Activated T-helper 1 cell treated with anti-CD3 and anti-CD28 coated beads, Interleukin-12 subunit alpha, Interleukin-12 subunit beta, Interleukin-2, Interleukin-4 antibody, amounts not matched to agents 30 ng/mL and 10 ng/mL and 1 ng/mL, durations not matched to agents 14 hours and 24 hours and 36 hours (primary cell): Measurements from ENCODE around the gene FAM222A. TPM values are rescaled to one million over a fixed set of nuclear protein-coding genes. Genes with fewer than 3 reads are reported as not detected.

Experiments used
- DNase-seq: peaks from one replicate; pipeline ENCODE4 v3.0.0; 2021; ENCODE audit warnings: low spot score
- H3K27ac Mint-ChIP-seq: one replicate; pipeline ENCODE4 v1.8.0; 2021; ENCODE audit warnings: mild to moderate bottlenecking, mixed read lengths
- H3K27me3 Mint-ChIP-seq: one replicate; pipeline ENCODE4 v1.8.0; 2022; ENCODE audit warnings: mild to moderate bottlenecking, moderate library complexity, mixed read lengths; ENCODE audit not compliant: insufficient read depth
- H3K36me3 Mint-ChIP-seq: one replicate; pipeline ENCODE4 v1.8.0; 2021; ENCODE audit warnings: low read depth, mixed read lengths
- H3K4me1 Mint-ChIP-seq: one replicate; pipeline ENCODE4 v1.8.0; 2021; ENCODE audit warnings: low read depth, mixed read lengths
- H3K4me3 Mint-ChIP-seq: one replicate; pipeline ENCODE4 v1.8.0; 2021; ENCODE audit warnings: mild to moderate bottlenecking, moderate library complexity, mixed read lengths
- H3K9me3 Mint-ChIP-seq: one replicate; pipeline ENCODE4 v1.8.0; 2021; ENCODE audit warnings: mixed read lengths
- intact Hi-C: fragments of 100-400 bp; cut with micrococcal nuclease; formaldehyde crosslinking; loops from one replicate; pipeline ENCODE4 v1.15.1; 2024
- total RNA-seq: library from RNA; stranded (reverse); gene quantifications from 2 replicates; pipeline ENCODE4 v1.2.3, GENCODE V29; 2022

Gene FAM222A
- total RNA-seq, 1 donor from 2014 or later: 2.4 TPM

GRCh38 chr12:109814600-109815150 is 101.0 kb downstream of the FAM222A start:
- H3K4me3 Mint-ChIP-seq: no peak overlapping the region
- H3K27me3 Mint-ChIP-seq: no peaks in the 10 kb centered on the region
- no peak for DNase-seq

GRCh38 chr12:109815225-109815624 is 101.6 kb downstream of the FAM222A start:
- Mint-ChIP-seq H3K27me3 (no peaks in the 10 kb centered on the region), H3K9me3 (no peaks in the 10 kb centered on the region), H3K36me3 (no peaks in the 10 kb centered on the region)

More at GRCh38 chr12:109814600-109815150, 101.0 kb downstream of the FAM222A start:
- no peaks in the 10 kb centered on the region for H3K4me1 Mint-ChIP-seq
- H3K9me3 Mint-ChIP-seq: no peaks in the 10 kb centered on the region
- intact Hi-C loops: no loop called here
- no peaks in the 10 kb centered on the region for H3K36me3 Mint-ChIP-seq
- no peak overlapping the region for H3K27ac Mint-ChIP-seq

DNA sequence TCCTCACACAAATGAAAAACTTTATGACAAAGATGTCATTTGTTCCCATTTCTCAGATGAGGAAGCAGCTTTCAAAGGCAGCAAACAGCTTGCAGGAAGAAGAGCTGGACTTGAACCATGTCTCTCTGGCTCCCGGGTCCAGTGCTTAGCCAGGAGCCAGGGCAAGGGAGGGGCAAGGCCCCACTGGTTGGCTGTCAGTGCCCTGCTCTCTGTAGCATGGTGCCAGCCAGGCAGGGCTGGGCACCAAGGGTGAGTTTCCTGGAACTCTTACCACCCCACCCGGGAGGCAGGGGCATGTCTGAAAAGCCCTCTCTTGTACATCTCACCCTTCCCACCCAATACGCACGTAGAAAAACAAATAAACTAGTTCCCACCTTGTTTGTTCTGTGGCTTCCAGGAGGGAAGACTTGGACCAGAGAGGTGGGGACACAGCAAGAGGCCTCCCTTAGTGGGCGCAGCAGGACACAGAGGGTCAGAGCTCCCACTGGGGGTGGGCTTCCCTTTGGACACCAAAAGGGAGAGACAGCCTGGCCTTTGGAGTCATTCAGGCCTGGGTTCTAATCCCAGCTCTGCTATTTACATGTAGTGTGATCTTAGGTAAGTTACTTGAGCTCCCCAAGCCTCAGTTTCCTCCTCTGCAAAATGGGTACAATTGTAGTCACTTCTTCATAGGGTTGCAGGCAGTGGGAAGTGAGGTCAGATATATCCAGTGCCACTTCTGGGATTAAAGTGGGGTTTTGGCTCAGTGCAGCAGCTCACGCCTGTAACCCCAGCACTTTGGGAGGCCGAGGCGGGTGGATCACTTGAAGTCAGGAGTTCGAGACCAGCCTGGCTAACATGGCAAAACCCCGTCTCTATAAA is 102.4 kb downstream of the FAM222A start:
- intact Hi-C loops: no loop called here
- no peak for DNase-seq

More at GRCh38 chr12:109815225-109815624, 101.6 kb downstream of the FAM222A start:
- H3K27ac Mint-ChIP-seq: no peak overlapping the region
- H3K4me1 Mint-ChIP-seq: no peaks in the 10 kb centered on the region
- intact Hi-C loops: no loop called here
- DNase-seq: no peak
- H3K4me3 Mint-ChIP-seq: no peak overlapping the region

DNA sequence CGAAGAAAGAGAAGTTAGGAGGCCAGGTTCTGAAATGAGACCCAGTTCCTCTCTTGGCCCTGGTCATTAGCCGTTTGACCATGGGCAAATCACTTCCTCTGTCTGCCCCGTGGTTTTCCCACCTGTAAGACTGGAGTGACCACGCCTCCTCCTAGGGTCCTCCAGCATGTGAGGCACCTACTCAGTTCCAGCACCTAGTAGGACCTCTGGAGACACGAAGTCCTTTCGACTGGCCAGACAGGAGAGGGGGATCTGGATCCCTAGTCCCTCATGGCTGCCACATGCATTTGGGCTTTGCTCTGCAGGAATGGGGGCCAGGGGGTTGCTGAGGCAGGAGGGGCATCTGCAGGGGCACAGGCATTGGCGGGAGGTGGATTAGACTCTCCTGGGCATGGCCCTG is 103.2 kb downstream of the FAM222A start:
- no peak for DNase-seq
- Mint-ChIP-seq H3K4me3 (no peak overlapping the region), H3K36me3 (no peaks in the 10 kb centered on the region), H3K4me1 (no peaks in the 10 kb centered on the region), H3K27me3 (no peaks in the 10 kb centered on the region), H3K27ac (no peak overlapping the region), H3K9me3 (no peaks in the 10 kb centered on the region)
- intact Hi-C loops: no loop called here

More for the DNA sequence above, 102.4 kb downstream of the FAM222A start:
- H3K4me3 Mint-ChIP-seq: no peak overlapping the region
- H3K36me3 Mint-ChIP-seq: no peaks in the 10 kb centered on the region
- H3K4me1 Mint-ChIP-seq: no peaks in the 10 kb centered on the region
- no peaks in the 10 kb centered on the region for H3K9me3 Mint-ChIP-seq
- no peaks in the 10 kb centered on the region for H3K27me3 Mint-ChIP-seq
- H3K27ac Mint-ChIP-seq: no peak overlapping the region

DNA sequence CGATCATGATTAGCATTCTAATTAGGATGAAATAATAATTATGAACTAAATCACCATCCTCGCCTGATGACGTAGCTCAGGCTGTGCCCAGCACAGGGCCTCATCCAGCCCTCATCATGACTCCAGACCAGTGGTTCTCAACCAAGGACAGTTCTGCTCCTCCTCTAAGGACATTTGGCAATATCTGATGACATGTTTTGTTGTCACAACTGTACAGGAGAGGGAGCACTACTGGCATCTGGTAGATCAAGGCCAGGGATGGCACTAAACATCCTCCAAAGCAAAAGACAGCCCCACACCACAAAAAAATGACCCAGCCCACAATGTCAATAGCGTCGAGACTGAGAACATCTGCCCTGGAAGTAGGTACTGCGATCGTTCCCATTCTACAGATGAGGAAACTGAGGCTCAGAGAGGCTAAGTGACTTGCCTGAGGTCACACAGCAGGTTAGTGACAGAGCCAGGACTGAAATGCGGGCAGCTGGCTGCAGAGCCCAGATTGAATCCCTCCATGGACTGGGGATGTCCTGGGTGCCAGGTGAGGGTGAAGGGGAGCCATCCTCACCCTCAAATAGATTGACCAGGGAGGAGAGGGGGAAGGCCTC is 104.1 kb downstream of the FAM222A start:
- intact Hi-C loops: no loop called here
- Mint-ChIP-seq H3K27me3 (no peaks in the 10 kb centered on the region), H3K36me3 (no peaks in the 10 kb centered on the region), H3K27ac (no peak overlapping the region), H3K9me3 (no peaks in the 10 kb centered on the region), H3K4me3 (no peak overlapping the region), H3K4me1 (no peaks in the 10 kb centered on the region)
- no peak for DNase-seq

GRCh38 chr12:109818253-109818652 is 104.6 kb downstream of the FAM222A start:
- intact Hi-C loops: no loop called here
- H3K4me1 Mint-ChIP-seq: no peaks in the 10 kb centered on the region

DNA sequence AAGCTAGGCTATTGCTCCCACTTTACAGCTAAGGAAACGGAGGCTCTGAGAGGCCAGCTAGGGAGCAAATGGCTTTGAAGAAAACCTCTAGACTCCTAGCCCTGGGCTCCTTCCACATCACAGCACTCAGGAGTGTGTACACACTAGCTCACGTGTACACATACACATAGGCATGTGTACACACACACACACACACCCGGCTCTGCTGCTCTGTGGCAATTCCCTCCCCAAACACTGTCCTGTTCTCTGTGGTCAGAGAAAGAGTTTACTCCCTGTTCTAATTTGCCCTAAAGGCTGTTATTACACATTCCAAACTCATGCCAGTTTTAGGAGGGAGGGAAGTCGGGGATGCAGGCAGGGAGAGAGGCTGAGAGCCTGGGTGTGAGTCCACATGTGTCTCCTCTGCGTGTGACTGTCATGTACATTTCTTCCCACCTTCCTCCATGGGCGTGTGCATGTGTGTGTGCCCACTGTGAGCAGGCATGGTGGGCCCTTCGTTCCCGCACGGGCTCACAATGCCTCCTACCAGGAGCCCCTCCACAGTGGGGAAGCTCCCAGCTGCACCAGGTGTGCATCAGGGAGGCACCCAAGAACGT is 105.4 kb downstream of the FAM222A start:
- intact Hi-C loops: no loop called here
- H3K27ac Mint-ChIP-seq: no peak overlapping the region

More at GRCh38 chr12:109818253-109818652, 104.6 kb downstream of the FAM222A start:
- Mint-ChIP-seq H3K4me3 (no peak overlapping the region), H3K27me3 (no peaks in the 10 kb centered on the region), H3K27ac (no peak overlapping the region), H3K36me3 (no peaks in the 10 kb centered on the region), H3K9me3 (no peaks in the 10 kb centered on the region)
- DNase-seq: no peak

More for the DNA sequence above, 105.4 kb downstream of the FAM222A start:
- no peaks in the 10 kb centered on the region for H3K9me3 Mint-ChIP-seq
- H3K27me3 Mint-ChIP-seq: no peaks in the 10 kb centered on the region
- no peaks in the 10 kb centered on the region for H3K4me1 Mint-ChIP-seq
- no peaks in the 10 kb centered on the region for H3K36me3 Mint-ChIP-seq
- no peak overlapping the region for H3K4me3 Mint-ChIP-seq
- no peak for DNase-seq

Other genes with a start within 250 kb of the FAM222A start
- 48.3 and 51.2 TPM in 2 replicates for gene KCTD10, start 236.5 kb upstream of the FAM222A start, total RNA-seq
- gene UBE3B, start 236.2 kb upstream of the FAM222A start, total RNA-seq: 28.7 and 29.3 TPM in 2 replicates
- gene MMAB, start 140.3 kb upstream of the FAM222A start, total RNA-seq: 41.9 and 42.2 TPM in 2 replicates
- gene MVK, start 140.0 kb upstream of the FAM222A start, total RNA-seq: 14.2 and 15.8 TPM in 2 replicates
- not detected in 2 replicates for gene TRPV4, start 119.6 kb downstream of the FAM222A start, total RNA-seq
- 27.7 and 29.1 TPM in 2 replicates for gene GLTP, start 166.7 kb downstream of the FAM222A start, total RNA-seq
- gene TCHP, start 186.4 kb downstream of the FAM222A start, total RNA-seq: 30.4 and 31.1 TPM in 2 replicates